ENCODE data around the gene SELENOP. TPM values are rescaled to one million over a fixed set of nuclear protein-coding genes. Genes with fewer than 3 reads are reported as not detected.

Gene SELENOP
- total and polyA plus RNA-seq, 2 donors (not counting 3 experiments of a cell fraction or from before 2014, with no cell fraction given): 0.22 to 1.5 TPM

GRCh38 chr5:42785756-42786155 is 25.9 kb downstream of the SELENOP start:
- CTCF ChIA-PET: no interaction called here
- H2AFZ ChIP-seq (ENCODE audit: low read depth, low read length): no peak overlapping the region
- no peak overlapping the region for H3K4me2 ChIP-seq (ENCODE audit: insufficient read depth, low read length)
- no peak for DNase-seq (ENCODE audit: low read depth, low spot score)
- no peak for TF ChIP-seq JUN (IDR thresholded peaks at IDR 0.05; ENCODE audit: borderline replicate concordance, insufficient read depth, insufficient read length, low read depth)
- TF ChIP-seq GATA2 (IDR thresholded peaks at IDR 0.05; ENCODE audit: insufficient read depth, insufficient read length, low read depth, low read length): no peak
- TF ChIP-seq MYC (IDR thresholded peaks at IDR 0.05; ENCODE audit: low read depth, low read length): no peak
- TF ChIP-seq CTCF (IDR thresholded peaks at IDR 0.05; ENCODE audit: extremely low read depth in 1 of 2, insufficient read depth in 1 of 2, low read depth in 1 of 2, low read length in 2 of 2): no peak
- no peak for TF ChIP-seq POLR2AphosphoS5 (IDR thresholded peaks at IDR 0.05; ENCODE audit: insufficient read depth, low read depth, low read length)
- no peak for TF ChIP-seq POLR2A (IDR thresholded peaks at IDR 0.05; ENCODE audit: low read depth, low read length)
- TF ChIP-seq MAX (IDR thresholded peaks at IDR 0.05; ENCODE audit: insufficient read depth, insufficient read length): no peak
- no peak for TF ChIP-seq FOS (IDR thresholded peaks at IDR 0.05; ENCODE audit: borderline replicate concordance, insufficient read depth, low read length)
- no peak for TF ChIP-seq EZH2 (IDR thresholded peaks at IDR 0.05; ENCODE audit: borderline replicate concordance, low read depth, low read length, severe bottlenecking)
- no peaks in the 10 kb centered on the region for H3K79me2 ChIP-seq (ENCODE audit: control insufficient read depth, insufficient read depth, low read length)
- FAIRE-seq: no peak
- H3K36me3 ChIP-seq (ENCODE audit: control insufficient read depth in 2 of 2, extremely low read depth in 1 of 2, insufficient read depth in 2 of 2, low read length in 2 of 2): no peaks in the 10 kb centered on the region
- no peaks in the 10 kb centered on the region for H3K27me3 ChIP-seq (ENCODE audit: control insufficient read depth in 2 of 2, insufficient read depth in 2 of 2, low read length in 2 of 2)
- intact Hi-C loops (cut with micrococcal nuclease) (no loop called here), dilution Hi-C loops (cut with MboI; ENCODE audit: extremely low pct_ligation_motif_present, low sequenced_read_pairs) (no loop called here)
- H3K9me1 ChIP-seq (replicated peaks; ENCODE audit: control insufficient read depth, extremely low read depth, insufficient read depth, low read length): no peaks in the 10 kb centered on the region
- no peak overlapping the region for H3K4me3 ChIP-seq (replicated peaks in 1 of 3; ENCODE audit: insufficient read depth in 1 of 3, low read depth in 1 of 3, low read length in 3 of 3)
- no peak overlapping the region for H3K27ac ChIP-seq (ENCODE audit: insufficient read depth, low read depth, low read length)
- H3K4me1 ChIP-seq (ENCODE audit: control insufficient read depth, extremely low read depth, insufficient read depth, low read length): no peaks in the 10 kb centered on the region
- no peaks in the 10 kb centered on the region for H3K9me3 ChIP-seq (replicated peaks; ENCODE audit: control insufficient read depth, insufficient read depth, low read length)
- H3K9ac ChIP-seq (replicated peaks; ENCODE audit: extremely low read depth, insufficient read depth, low read length): no peak overlapping the region
- no TSS peak for BruUV-seq (replicated peaks)
- H4K20me1 ChIP-seq (replicated peaks; ENCODE audit: control insufficient read depth, extremely low read depth, insufficient read depth, low read length): no peaks in the 10 kb centered on the region
- POLR2A ChIA-PET: no interaction called here

Data from endothelial cell of umbilical vein (primary cell).